ENCODE results near the gene PIPOX.

DNA sequence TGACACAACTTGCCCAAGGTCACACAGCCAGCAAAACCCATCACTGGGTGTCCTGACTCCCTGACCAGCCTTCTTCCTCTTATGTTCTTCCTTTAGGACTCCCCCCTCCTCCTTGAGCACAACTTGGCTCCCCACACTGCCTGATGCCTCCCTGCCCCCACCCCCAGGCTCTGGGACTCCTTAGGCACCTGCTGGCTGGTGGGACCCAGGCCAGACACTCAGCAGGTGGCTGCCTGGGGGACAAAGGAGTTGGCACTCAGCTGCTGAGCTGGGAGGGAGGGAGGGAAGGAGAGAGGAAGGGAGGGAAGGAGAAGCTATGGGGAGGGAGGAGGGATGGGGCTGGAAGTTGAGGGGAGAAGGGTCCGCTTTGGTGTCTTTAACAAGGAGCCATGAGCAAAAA is 45.1 kb upstream of the PIPOX start:
- TF ChIP-seq EZH2 (IDR thresholded peaks at IDR 0.05; ENCODE audit: borderline replicate concordance, low read depth, low read length, severe bottlenecking) (no peak), POLR2A (IDR thresholded peaks at IDR 0.05; ENCODE audit: low read depth, low read length) (no peak), JUN (IDR thresholded peaks at IDR 0.05; ENCODE audit: borderline replicate concordance, insufficient read depth, insufficient read length, low read depth) (no peak), GATA2 (IDR thresholded peaks at IDR 0.05; ENCODE audit: insufficient read depth, insufficient read length, low read depth, low read length) (no peak), FOS (IDR thresholded peaks at IDR 0.05; ENCODE audit: borderline replicate concordance, insufficient read depth, low read length) (no peak), POLR2AphosphoS5 (IDR thresholded peaks at IDR 0.05; ENCODE audit: insufficient read depth, low read depth, low read length) (no peak)
- TF ChIP-seq, protein P1, sequence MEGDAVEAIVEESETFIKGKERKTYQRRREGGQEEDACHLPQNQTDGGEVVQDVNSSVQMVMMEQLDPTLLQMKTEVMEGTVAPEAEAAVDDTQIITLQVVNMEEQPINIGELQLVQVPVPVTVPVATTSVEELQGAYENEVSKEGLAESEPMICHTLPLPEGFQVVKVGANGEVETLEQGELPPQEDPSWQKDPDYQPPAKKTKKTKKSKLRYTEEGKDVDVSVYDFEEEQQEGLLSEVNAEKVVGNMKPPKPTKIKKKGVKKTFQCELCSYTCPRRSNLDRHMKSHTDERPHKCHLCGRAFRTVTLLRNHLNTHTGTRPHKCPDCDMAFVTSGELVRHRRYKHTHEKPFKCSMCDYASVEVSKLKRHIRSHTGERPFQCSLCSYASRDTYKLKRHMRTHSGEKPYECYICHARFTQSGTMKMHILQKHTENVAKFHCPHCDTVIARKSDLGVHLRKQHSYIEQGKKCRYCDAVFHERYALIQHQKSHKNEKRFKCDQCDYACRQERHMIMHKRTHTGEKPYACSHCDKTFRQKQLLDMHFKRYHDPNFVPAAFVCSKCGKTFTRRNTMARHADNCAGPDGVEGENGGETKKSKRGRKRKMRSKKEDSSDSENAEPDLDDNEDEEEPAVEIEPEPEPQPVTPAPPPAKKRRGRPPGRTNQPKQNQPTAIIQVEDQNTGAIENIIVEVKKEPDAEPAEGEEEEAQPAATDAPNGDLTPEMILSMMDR (IDR thresholded peaks at IDR 0.05; ENCODE audit: extremely low read depth in 1 of 2, insufficient read depth in 1 of 2, low read depth in 1 of 2, low read length in 2 of 2): no peak
- TF ChIP-seq, protein P2, sequence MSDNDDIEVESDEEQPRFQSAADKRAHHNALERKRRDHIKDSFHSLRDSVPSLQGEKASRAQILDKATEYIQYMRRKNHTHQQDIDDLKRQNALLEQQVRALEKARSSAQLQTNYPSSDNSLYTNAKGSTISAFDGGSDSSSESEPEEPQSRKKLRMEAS (IDR thresholded peaks at IDR 0.05; ENCODE audit: insufficient read depth, insufficient read length): no peak
